ENCODE data around the gene ADAM12. TPM values are rescaled to one million over a fixed set of nuclear protein-coding genes. Genes with fewer than 3 reads are reported as not detected.

The ADAM12 gene
- total and polyA plus RNA-seq, 10 of the 15 experiments (the other 5 are each of a cell fraction or from before 2014, with no cell fraction given), result under 0.01 to 0.62 (median 0.04) TPM; not detected in 5

GRCh38 chr10:126057494-126057893 lies 330.8 kb downstream of the ADAM12 start:
- TF ChIP-seq ZBTB40 (IDR thresholded peaks at IDR 0.05; ENCODE audit: borderline replicate concordance), result no peak
- TF ChIP-seq SIN3A (IDR thresholded peaks at IDR 0.05; ENCODE audit: low read depth, low read length), result no peak
- no peak for TF ChIP-seq RAD51 (IDR thresholded peaks at IDR 0.05)
- TF ChIP-seq MYB (IDR thresholded peaks at IDR 0.05; ENCODE audit: borderline replicate concordance, low read depth, low read length), result no peak
- TF ChIP-seq RELA (IDR thresholded peaks at IDR 0.05; ENCODE audit: borderline replicate concordance, partially characterized antibody), result no peak
- no peak for TF ChIP-seq TAF1 (IDR thresholded peaks at IDR 0.05; ENCODE audit: borderline replicate concordance, low read depth, low read length)
- TF ChIP-seq HDAC6 (IDR thresholded peaks at IDR 0.05; ENCODE audit: unreplicated experiment), result no peak
- TF ChIP-seq POLR2AphosphoS5 (IDR thresholded peaks at IDR 0.05; ENCODE audit: low read length), result no peak
- no peak for TF ChIP-seq NFYB (IDR thresholded peaks at IDR 0.05; ENCODE audit: insufficient read depth, low read depth, low read length)
- no peak for TF ChIP-seq CBX5 (IDR thresholded peaks at IDR 0.05; ENCODE audit: low read depth)
- TF ChIP-seq ZNF24 (IDR thresholded peaks at IDR 0.05), result no peak
- TF ChIP-seq ETV6 (conservative IDR thresholded peaks at IDR 0.05 in 1 of 2, IDR thresholded peaks at IDR 0.05 in 1 of 2; ENCODE audit: borderline replicate concordance in 1 of 2, low read depth in 1 of 2), result no peak
- no peak for TF ChIP-seq CBX3 (IDR thresholded peaks at IDR 0.05; ENCODE audit: borderline replicate concordance, low read depth)
- no peak for TF ChIP-seq IKZF2 (IDR thresholded peaks at IDR 0.05)
- TF ChIP-seq ZNF274 (IDR thresholded peaks at IDR 0.05; ENCODE audit: insufficient read depth, insufficient read length), result no peak
- no peak for TF ChIP-seq ATF3 (IDR thresholded peaks at IDR 0.05; ENCODE audit: borderline replicate concordance, extremely low read depth, low read depth, low read length)
- TF ChIP-seq RAD21 (IDR thresholded peaks at IDR 0.05; ENCODE audit: insufficient read depth, low read depth, low read length), result no peak
- POLR2A ChIA-PET, result no interaction called here
- H3K27me3 ChIP-seq (replicated peaks in 1 of 2; ENCODE audit: control insufficient read depth in 2 of 2, insufficient read depth in 2 of 2, low read length in 1 of 2), result no peaks in the 10 kb centered on the region
- no TSS peak for BruUV-seq (replicated peaks)
- intact Hi-C loops (cut with micrococcal nuclease; ENCODE audit: unreplicated experiment) (no loop called here), in situ Hi-C loops (cut with MboI) (no loop called here)
- no peaks in the 10 kb centered on the region for H3K79me2 ChIP-seq (ENCODE audit: control insufficient read depth, insufficient read depth, low read length)
- 36% methylated on average over 8 of the region's 8 CpGs for WGBS (ENCODE audit: insufficient coverage, insufficient replicate concordance, low lambda C conversion rate, missing lambda C conversion rate)
- no peaks in the 10 kb centered on the region for H3K9me3 ChIP-seq (replicated peaks; ENCODE audit: control insufficient read depth, insufficient read depth, low read length)
- no peak overlapping the region for H3K4me2 ChIP-seq (ENCODE audit: control insufficient read depth, insufficient read depth)
- CTCF ChIA-PET, result no interaction called here
- H3K27ac ChIP-seq (ENCODE audit: control insufficient read depth, insufficient read depth), result no peak overlapping the region
- RAD21 ChIA-PET (ENCODE audit: unreplicated experiment), result no interaction called here
- FAIRE-seq (no peak), ATAC-seq (no peak), DNase-seq (ENCODE audit: low read depth, low spot score) (no peak)
- no peak overlapping the region for H3K4me3 ChIP-seq
- no peak overlapping the region for H2AFZ ChIP-seq (ENCODE audit: control insufficient read depth, low read depth, low read length)
- SMC1A ChIA-PET (ENCODE audit: uncharacterized antibody, unreplicated experiment), result no interaction called here
- H3K4me1 ChIP-seq (ENCODE audit: control insufficient read depth, insufficient read depth, low read length), result no peaks in the 10 kb centered on the region
- H3K36me3 ChIP-seq (ENCODE audit: control insufficient read depth in 2 of 2, insufficient read depth in 2 of 2, low read length in 1 of 2), result no peaks in the 10 kb centered on the region
- H4K20me1 ChIP-seq (ENCODE audit: control insufficient read depth, insufficient read depth), result no peaks in the 10 kb centered on the region
- H3K9ac ChIP-seq (ENCODE audit: control insufficient read depth, insufficient read depth, low read length), result no peak overlapping the region

Measured in GM12878 (cell line).